Calu3 (cell line): Measurements from ENCODE around the gene RNU6-7. TPM values are rescaled to one million over a fixed set of nuclear protein-coding genes. Genes with fewer than 3 reads are reported as not detected.

Experiments used
- BruUV-seq: library from RNA; stranded (reverse); fragments of 400-500 nt; replicated peaks from 2 replicates; lab custom pipeline; 2021; lab: Mats Ljungman, UMichigan
- CTCF ChIA-PET: fragments of 300-600 bp; sonication (Branson Sonifier 250); formaldehyde crosslinking; loops from one replicate; lab custom pipeline; 2022; ENCODE audit warnings: antibody characterized with exemption; lab: Charles Lee
- DNase-seq: peaks from one replicate; pipeline ENCODE4 v3.0.0; 2022
- H3K27ac Mint-ChIP-seq: one replicate; pipeline ENCODE4 v1.8.0; 2022; ENCODE audit warnings: mixed read lengths; ENCODE audit not compliant: unreplicated experiment
- H3K27me3 Mint-ChIP-seq: one replicate; pipeline ENCODE4 v1.8.0; 2022; ENCODE audit warnings: mixed read lengths; ENCODE audit not compliant: unreplicated experiment
- H3K36me3 Mint-ChIP-seq: one replicate; pipeline ENCODE4 v1.8.0; 2022; ENCODE audit warnings: mild to moderate bottlenecking, moderate library complexity, mixed read lengths; ENCODE audit not compliant: insufficient read depth, unreplicated experiment
- H3K4me1 Mint-ChIP-seq: one replicate; pipeline ENCODE4 v1.8.0; 2022; ENCODE audit warnings: mild to moderate bottlenecking, low read depth, mixed read lengths; ENCODE audit not compliant: unreplicated experiment
- H3K4me3 Mint-ChIP-seq: one replicate; pipeline ENCODE4 v1.8.0; 2022; ENCODE audit warnings: mild to moderate bottlenecking, low read depth, moderate library complexity, mixed read lengths; ENCODE audit not compliant: unreplicated experiment
- H3K9me3 Mint-ChIP-seq: one replicate; pipeline ENCODE4 v1.8.0; 2022; ENCODE audit warnings: low read depth, mixed read lengths; ENCODE audit not compliant: unreplicated experiment
- intact Hi-C: fragments of 100-400 bp; cut with micrococcal nuclease; formaldehyde crosslinking; loops from one replicate; pipeline ENCODE4 v1.10.0; 2022; ENCODE audit not compliant: unreplicated experiment
- total RNA-seq: library from RNA; stranded (reverse); gene quantifications from 2 replicates; pipeline ENCODE4 v1.2.3, GENCODE V29; 2022
- TF ChIP-seq, protein P1 (sequence below): fragments of 200-600 bp; IDR thresholded peaks from one replicate; pipeline ENCODE4 v1.8.0; 2022; ENCODE audit warnings: antibody characterized with exemption; ENCODE audit not compliant: unreplicated experiment

The RNU6-7 gene
- total RNA-seq, 1 experiment from 2014 or later, result not detected

- peak; percentile 64 for DNase-seq
- no peak overlapping the region for H3K4me3 Mint-ChIP-seq
- CTCF ChIA-PET, result no interaction called here
- no peaks in the 10 kb centered on the region for H3K36me3 Mint-ChIP-seq
- H3K9me3 Mint-ChIP-seq, result no peaks in the 10 kb centered on the region
- TF ChIP-seq, protein P1, sequence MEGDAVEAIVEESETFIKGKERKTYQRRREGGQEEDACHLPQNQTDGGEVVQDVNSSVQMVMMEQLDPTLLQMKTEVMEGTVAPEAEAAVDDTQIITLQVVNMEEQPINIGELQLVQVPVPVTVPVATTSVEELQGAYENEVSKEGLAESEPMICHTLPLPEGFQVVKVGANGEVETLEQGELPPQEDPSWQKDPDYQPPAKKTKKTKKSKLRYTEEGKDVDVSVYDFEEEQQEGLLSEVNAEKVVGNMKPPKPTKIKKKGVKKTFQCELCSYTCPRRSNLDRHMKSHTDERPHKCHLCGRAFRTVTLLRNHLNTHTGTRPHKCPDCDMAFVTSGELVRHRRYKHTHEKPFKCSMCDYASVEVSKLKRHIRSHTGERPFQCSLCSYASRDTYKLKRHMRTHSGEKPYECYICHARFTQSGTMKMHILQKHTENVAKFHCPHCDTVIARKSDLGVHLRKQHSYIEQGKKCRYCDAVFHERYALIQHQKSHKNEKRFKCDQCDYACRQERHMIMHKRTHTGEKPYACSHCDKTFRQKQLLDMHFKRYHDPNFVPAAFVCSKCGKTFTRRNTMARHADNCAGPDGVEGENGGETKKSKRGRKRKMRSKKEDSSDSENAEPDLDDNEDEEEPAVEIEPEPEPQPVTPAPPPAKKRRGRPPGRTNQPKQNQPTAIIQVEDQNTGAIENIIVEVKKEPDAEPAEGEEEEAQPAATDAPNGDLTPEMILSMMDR, result peak; percentile 51
- intact Hi-C loops, result no loop called here
- H3K4me1 Mint-ChIP-seq, result peaks cover 31% of the 10 kb centered on the region
- no peak overlapping the region for H3K27ac Mint-ChIP-seq
- no TSS peak for BruUV-seq
- peaks cover 45% of the 10 kb centered on the region for H3K27me3 Mint-ChIP-seq
Observed at GRCh38 chr14:32224737-32225377, 23.0 kb downstream of the RNU6-7 start.

DNA sequence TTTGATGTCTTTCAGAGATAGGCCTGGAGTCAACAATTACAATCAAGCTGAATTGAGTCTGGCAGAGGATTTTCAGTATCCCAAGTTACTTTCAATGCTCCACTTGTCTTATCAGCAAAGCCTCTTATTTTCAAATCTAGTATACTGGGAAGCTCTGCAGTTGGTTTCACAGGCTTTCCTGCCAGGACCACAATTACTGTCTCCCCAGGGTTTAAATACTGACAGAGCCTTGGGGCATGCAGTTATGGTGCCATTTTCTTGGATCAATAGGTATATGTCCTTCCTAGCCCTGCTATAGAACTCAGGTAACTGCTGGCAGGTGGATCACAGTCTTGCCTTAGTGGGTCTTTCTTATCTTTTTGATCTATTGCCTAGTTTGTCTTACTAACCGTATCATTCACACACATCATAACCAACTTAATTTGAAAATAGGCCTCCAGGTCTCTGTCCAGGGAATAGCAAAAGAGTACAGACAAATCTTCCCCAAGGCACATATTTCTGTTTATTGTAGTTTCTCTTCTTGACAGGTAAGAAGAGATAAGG is 23.6 kb downstream of the RNU6-7 start:
- TF ChIP-seq, protein P1, result no peak
- Mint-ChIP-seq H3K9me3 (no peaks in the 10 kb centered on the region), H3K4me3 (no peak overlapping the region), H3K36me3 (no peaks in the 10 kb centered on the region), H3K27me3 (peaks cover 48% of the 10 kb centered on the region), H3K4me1 (peaks cover 37% of the 10 kb centered on the region), H3K27ac (no peak overlapping the region)
- DNase-seq, result no peak
- intact Hi-C loops, result no loop called here
- BruUV-seq, result no TSS peak
- CTCF ChIA-PET, result no interaction called here

GRCh38 chr14:32226056-32226455 is 24.2 kb downstream of the RNU6-7 start:
- no peaks in the 10 kb centered on the region for H3K36me3 Mint-ChIP-seq
- no peak for DNase-seq
- peaks cover 39% of the 10 kb centered on the region for H3K4me1 Mint-ChIP-seq
- H3K27ac Mint-ChIP-seq, result no peak overlapping the region
- no TSS peak for BruUV-seq
- H3K9me3 Mint-ChIP-seq, result no peaks in the 10 kb centered on the region
- intact Hi-C loops, result no loop called here
- TF ChIP-seq, protein P1, result no peak
- CTCF ChIA-PET, result no interaction called here
- no peak overlapping the region for H3K4me3 Mint-ChIP-seq
- H3K27me3 Mint-ChIP-seq, result peaks cover 47% of the 10 kb centered on the region

- Mint-ChIP-seq H3K27me3 (peaks cover 36% of the 10 kb centered on the region), H3K36me3 (no peaks in the 10 kb centered on the region), H3K27ac (no peak overlapping the region), H3K4me1 (peaks cover 46% of the 10 kb centered on the region), H3K4me3 (no peak overlapping the region), H3K9me3 (no peaks in the 10 kb centered on the region)
- intact Hi-C loops, result loop anchor here (5.0 kb wide), 1 partner anchor 158 kb away; no protein-coding TSS in a partner anchor
- no TSS peak for BruUV-seq
- DNase-seq, result no peak
- CTCF ChIA-PET, result no interaction called here
- TF ChIP-seq, protein P1, result no peak
Observed at GRCh38 chr14:32230181-32230580, 28.3 kb downstream of the RNU6-7 start.
